ENCODE data around the gene RETSAT.
"Not testable (repeated sequence)": the region's sequence is repeated elsewhere in the genome, so short reads cannot be mapped to it uniquely, and the experiment has no call there.

The RETSAT gene

DNA sequence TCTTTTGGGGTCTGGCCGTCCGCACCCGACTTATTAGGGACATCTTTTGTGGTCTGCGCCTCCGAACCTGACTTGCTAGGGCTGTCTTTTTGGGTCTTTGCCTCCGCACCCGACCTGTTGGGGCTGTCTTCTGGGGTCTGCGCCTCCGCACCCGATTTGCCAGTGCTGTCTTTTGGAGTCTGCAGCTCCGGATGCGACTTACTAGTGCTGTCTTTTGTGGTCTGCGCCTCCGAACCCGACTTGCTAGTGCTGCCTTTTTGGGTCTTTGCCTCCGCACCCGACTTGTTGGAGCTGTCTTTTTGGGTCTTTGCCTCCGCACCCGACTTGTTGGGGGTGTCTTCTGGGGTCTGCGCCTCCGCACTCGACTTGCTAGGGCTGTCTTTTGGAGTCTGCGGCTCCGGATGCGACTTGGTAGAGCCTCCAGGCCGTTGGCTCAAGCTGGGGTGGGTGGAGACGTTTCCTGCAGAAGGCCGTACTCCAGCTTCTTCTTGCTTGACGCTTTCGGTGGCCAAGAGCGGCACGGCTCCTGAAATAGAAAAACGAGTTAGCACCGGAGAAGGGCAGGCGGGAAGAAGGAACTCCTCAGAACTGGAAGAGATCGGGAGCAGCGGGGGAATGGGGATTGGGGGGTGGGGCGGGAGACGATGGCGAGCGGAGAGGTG lies 27.0 kb downstream of the RETSAT start:
- peak; percentile 71 for DNase-seq (ENCODE audit: extremely low read depth, insufficient read length)

GRCh38 chr2:85326406-85327159 lies 27.7 kb downstream of the RETSAT start:
- Histone ChIP-seq H3K27me3 (replicated peaks; ENCODE audit: control insufficient read depth, insufficient read depth, low read length) (no peaks in the 10 kb centered on the region), H3K36me3 (ENCODE audit: control insufficient read depth, insufficient read depth, low read length) (peaks cover 14% of the 10 kb centered on the region), H3K4me3 (replicated peaks; ENCODE audit: low read depth, low read length) (peak overlapping the region; percentile 91)
- TF ChIP-seq CTCF (IDR thresholded peaks at IDR 0.05; ENCODE audit: insufficient read depth, low read length, poor library complexity, severe bottlenecking): no peak
- peak; percentile 58 for DNase-seq (ENCODE audit: extremely low read depth, insufficient read length)

More for the DNA sequence above, 27.0 kb downstream of the RETSAT start:
- peaks cover 11% of the 10 kb centered on the region for H3K36me3 ChIP-seq (ENCODE audit: control insufficient read depth, insufficient read depth, low read length)
- no peak for TF ChIP-seq CTCF (IDR thresholded peaks at IDR 0.05; ENCODE audit: insufficient read depth, low read length, poor library complexity, severe bottlenecking)
- H3K27me3 ChIP-seq (replicated peaks; ENCODE audit: control insufficient read depth, insufficient read depth, low read length): no peaks in the 10 kb centered on the region
- peak overlapping the region; percentile 91 for H3K4me3 ChIP-seq (replicated peaks; ENCODE audit: low read depth, low read length)

DNA sequence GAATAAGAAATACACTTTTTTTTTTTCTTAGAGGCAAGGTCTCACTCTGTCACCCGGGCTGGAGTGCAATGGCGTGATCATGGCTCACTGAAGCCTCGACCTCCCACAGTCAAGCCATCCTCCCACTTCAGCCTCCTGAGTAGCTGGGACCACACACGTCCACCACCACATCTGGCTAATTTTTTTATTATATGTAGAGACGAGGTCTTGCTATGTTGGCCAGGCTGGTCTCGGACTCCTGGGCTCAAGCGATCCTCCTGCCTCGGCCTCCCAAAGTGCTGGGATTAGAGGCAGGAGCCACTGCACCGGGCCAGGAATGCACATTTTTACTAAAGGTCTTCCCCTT lies 28.9 kb downstream of the RETSAT start:
- TF ChIP-seq CTCF (IDR thresholded peaks at IDR 0.05; ENCODE audit: insufficient read depth, low read length, poor library complexity, severe bottlenecking): no peak
- no peak for DNase-seq (ENCODE audit: extremely low read depth, insufficient read length)
- peaks cover 22% of the 10 kb centered on the region for H3K36me3 ChIP-seq (ENCODE audit: control insufficient read depth, insufficient read depth, low read length)
- H3K27me3 ChIP-seq (replicated peaks; ENCODE audit: control insufficient read depth, insufficient read depth, low read length): no peaks in the 10 kb centered on the region
- H3K4me3 ChIP-seq (replicated peaks; ENCODE audit: low read depth, low read length): peak overlapping the region; percentile 91

GRCh38 chr2:85324639-85325465 lies 29.5 kb downstream of the RETSAT start:
- Histone ChIP-seq H3K4me3 (replicated peaks; ENCODE audit: low read depth, low read length) (peak overlapping the region; percentile 91), H3K36me3 (ENCODE audit: control insufficient read depth, insufficient read depth, low read length) (peaks cover 26% of the 10 kb centered on the region), H3K27me3 (replicated peaks; ENCODE audit: control insufficient read depth, insufficient read depth, low read length) (no peaks in the 10 kb centered on the region)
- TF ChIP-seq CTCF (IDR thresholded peaks at IDR 0.05; ENCODE audit: insufficient read depth, low read length, poor library complexity, severe bottlenecking): no peak
- DNase-seq (ENCODE audit: extremely low read depth, insufficient read length): no peak

DNA sequence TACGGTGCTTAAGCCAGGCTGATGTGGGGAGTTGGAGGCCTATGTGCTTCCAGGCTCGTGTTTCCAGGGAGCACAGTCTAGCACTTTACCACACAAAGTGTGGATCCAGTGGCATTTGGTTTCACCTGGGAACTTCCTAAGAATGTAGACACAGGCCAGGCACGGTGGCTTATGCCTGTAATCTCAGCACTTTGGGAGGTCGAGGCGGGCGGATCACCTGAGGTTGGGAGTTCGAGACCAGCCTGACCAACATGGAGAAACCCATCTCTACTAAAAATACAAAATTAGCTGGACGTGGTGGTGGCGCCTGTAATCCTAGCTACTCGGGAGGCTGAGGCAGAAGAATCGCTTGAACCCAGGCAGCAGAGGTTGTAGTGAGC lies 30.4 kb downstream of the RETSAT start:
- not testable (repeated sequence) for H3K27me3 ChIP-seq (replicated peaks; ENCODE audit: control insufficient read depth, insufficient read depth, low read length); H3K4me3 ChIP-seq (replicated peaks; ENCODE audit: low read depth, low read length); DNase-seq (ENCODE audit: extremely low read depth, insufficient read length)
- H3K36me3 ChIP-seq (ENCODE audit: control insufficient read depth, insufficient read depth, low read length): peaks cover 29% of the 10 kb centered on the region

All from GM06990 (cell line).